Activated CD8-positive, alpha-beta T cell treated with anti-CD3 and anti-CD28 coated beads for 36 hours (primary cell): ENCODE measurements around the gene KRT24. TPM values are rescaled to one million over a fixed set of nuclear protein-coding genes. Genes with fewer than 3 reads are reported as not detected.
A peak's percentile ranks its signal among the peaks of the same experiment; 100 is the strongest.

Experiments
- ATAC-seq: fragments of 200-7000 bp; cut with Tn5 transposase; one replicate; pipeline ENCODE4 v1.10.0; 2021; ENCODE audit warnings: mild to moderate bottlenecking, moderate library complexity
- CTCF ChIA-PET: fragments of 350-600 bp; sonication (Branson Sonifier 250); formaldehyde crosslinking; loops from one replicate; lab custom pipeline; 2021; ENCODE audit warnings: antibody characterized with exemption; lab: Charles Lee
- POLR2A ChIA-PET: fragments of 350-600 bp; sonication (Branson Sonifier 250); formaldehyde crosslinking; loops from one replicate; lab custom pipeline; 2021; ENCODE audit warnings: antibody characterized with exemption; lab: Charles Lee
- DNase-seq: peaks from one replicate; pipeline ENCODE4 v3.0.0-alpha.2; 2020
- H3K27ac Mint-ChIP-seq: one replicate; pipeline ENCODE4 v1.8.0; 2021; ENCODE audit warnings: mild to moderate bottlenecking, mixed read lengths
- H3K27me3 Mint-ChIP-seq: one replicate; pipeline ENCODE4 v1.8.0; 2021; ENCODE audit warnings: mixed read lengths
- H3K36me3 Mint-ChIP-seq: one replicate; pipeline ENCODE4 v1.8.0; 2021; ENCODE audit warnings: low read depth, mixed read lengths
- H3K4me1 Mint-ChIP-seq: one replicate; pipeline ENCODE4 v1.8.0; 2021; ENCODE audit warnings: low read depth, mixed read lengths
- H3K4me3 Mint-ChIP-seq: one replicate; pipeline ENCODE4 v1.8.0; 2021; ENCODE audit warnings: mild to moderate bottlenecking, moderate library complexity, mixed read lengths
- H3K9me3 Mint-ChIP-seq: one replicate; pipeline ENCODE4 v1.8.0; 2021; ENCODE audit warnings: mixed read lengths
- CTCF ChIP-seq: fragments of 200-600 bp; IDR thresholded peaks from one replicate; pipeline ENCODE4 v1.8.0; 2022; ENCODE audit warnings: antibody characterized with exemption, mild to moderate bottlenecking
- intact Hi-C: fragments of 100-400 bp; cut with micrococcal nuclease; formaldehyde crosslinking; loops from one replicate; pipeline ENCODE4 v1.10.0; 2022
- total RNA-seq, 2 experiments: library from RNA; stranded (reverse); gene quantifications; one replicate each; pipeline ENCODE4 v1.2.3, GENCODE V29; 2021

Gene KRT24
- total RNA-seq, 2 experiments from 2014 or later, result not detected

GRCh38 chr17:40687106-40687505 is 16.4 kb downstream of the KRT24 start:
- CTCF ChIA-PET, result interaction anchor here (1.8 kb wide), 1 partner anchor 10 kb away, joined by 5 read pairs; no protein-coding TSS in a partner anchor
- POLR2A ChIA-PET, result no interaction called here
- DNase-seq, result no peak
- no peak overlapping the region for H3K27ac Mint-ChIP-seq
- TF ChIP-seq CTCF, result no peak
- H3K36me3 Mint-ChIP-seq, result no peaks in the 10 kb centered on the region
- ATAC-seq, result no peak
- intact Hi-C loops, result no loop called here
- no peaks in the 10 kb centered on the region for H3K4me1 Mint-ChIP-seq
- no peak overlapping the region for H3K4me3 Mint-ChIP-seq
- peaks cover 1% of the 10 kb centered on the region for H3K27me3 Mint-ChIP-seq
- H3K9me3 Mint-ChIP-seq, result no peaks in the 10 kb centered on the region

- H3K4me3 Mint-ChIP-seq, result no peak overlapping the region
- intact Hi-C loops, result no loop called here
- no peak for TF ChIP-seq CTCF
- no peaks in the 10 kb centered on the region for H3K36me3 Mint-ChIP-seq
- no peaks in the 10 kb centered on the region for H3K9me3 Mint-ChIP-seq
- CTCF ChIA-PET, result interaction anchor here (1.8 kb wide), 1 partner anchor 11 kb away, joined by 5 read pairs; no protein-coding TSS in a partner anchor
- DNase-seq, result no peak
- POLR2A ChIA-PET, result no interaction called here
- no peaks in the 10 kb centered on the region for H3K4me1 Mint-ChIP-seq
- H3K27me3 Mint-ChIP-seq, result peaks cover 6% of the 10 kb centered on the region
- H3K27ac Mint-ChIP-seq, result no peak overlapping the region
- no peak for ATAC-seq
These were observed 17.4 kb downstream of the KRT24 start for GRCh38 chr17:40686192-40686591.

DNA sequence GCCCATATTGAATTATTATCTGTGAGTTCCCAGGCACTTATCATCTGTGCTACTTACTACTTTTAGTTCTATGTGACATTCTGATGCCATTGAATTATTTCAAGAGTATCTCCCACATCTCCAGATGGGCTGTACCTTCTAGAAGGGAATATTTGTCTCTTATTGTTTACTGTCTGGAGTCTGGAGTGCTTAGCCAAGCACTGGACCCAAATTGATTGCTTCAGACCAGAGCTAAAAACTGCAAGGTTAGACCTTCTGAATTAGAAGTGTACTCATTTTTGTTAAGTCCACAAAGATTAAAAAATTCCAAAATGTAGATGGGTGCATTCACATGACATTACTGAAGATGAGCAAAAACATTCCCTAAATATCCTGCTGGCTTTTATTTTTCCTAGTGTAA is 22.6 kb downstream of the KRT24 start:
- no peak overlapping the region for H3K4me3 Mint-ChIP-seq
- H3K36me3 Mint-ChIP-seq, result no peaks in the 10 kb centered on the region
- ChIA-PET CTCF (no interaction called here), POLR2A (no interaction called here)
- no peak overlapping the region for H3K27ac Mint-ChIP-seq
- no peaks in the 10 kb centered on the region for H3K9me3 Mint-ChIP-seq
- DNase-seq (no peak), ATAC-seq (no peak)
- intact Hi-C loops, result no loop called here
- no peak for TF ChIP-seq CTCF
- peaks cover 25% of the 10 kb centered on the region for H3K27me3 Mint-ChIP-seq
- H3K4me1 Mint-ChIP-seq, result peaks cover 8% of the 10 kb centered on the region

- Mint-ChIP-seq H3K9me3 (no peaks in the 10 kb centered on the region), H3K36me3 (no peaks in the 10 kb centered on the region), H3K27ac (no peak overlapping the region), H3K4me1 (peaks cover 8% of the 10 kb centered on the region), H3K27me3 (peaks cover 29% of the 10 kb centered on the region), H3K4me3 (no peak overlapping the region)
- POLR2A ChIA-PET, result no interaction called here
- intact Hi-C loops, result no loop called here
- CTCF ChIA-PET, result no interaction called here
- DNase-seq (no peak), ATAC-seq (no peak)
- no peak for TF ChIP-seq CTCF
These were observed 24.0 kb downstream of the KRT24 start for GRCh38 chr17:40679523-40679907.

DNA sequence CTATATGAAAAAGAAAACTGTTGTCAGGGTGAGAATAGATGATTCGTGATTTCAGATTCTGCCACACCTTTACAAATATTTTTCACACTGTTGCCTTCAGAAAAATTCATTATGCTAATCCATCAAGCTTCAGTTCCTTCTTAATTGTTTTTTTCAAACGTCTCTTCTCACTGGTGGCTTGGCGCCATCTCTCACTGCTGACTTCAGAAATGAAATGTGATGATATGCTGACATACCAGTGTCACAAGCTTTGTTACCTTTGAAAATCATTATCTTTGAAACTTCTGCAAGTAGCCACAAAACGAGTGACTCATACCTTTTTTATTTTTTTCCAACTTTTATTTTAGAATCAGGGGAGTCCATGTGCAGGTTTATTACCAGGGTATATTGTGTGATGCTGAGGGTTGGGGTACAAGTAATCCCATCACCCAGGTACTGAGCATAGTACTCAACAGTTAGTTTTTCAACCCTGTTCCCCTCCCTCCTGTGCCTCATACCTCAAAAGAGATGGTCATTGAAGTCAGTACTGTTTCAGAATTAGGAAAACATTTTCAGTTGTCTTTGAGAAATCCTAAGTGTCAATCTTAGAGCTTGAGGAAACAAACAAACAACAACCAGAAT is 24.5 kb downstream of the KRT24 start:
- H3K27me3 Mint-ChIP-seq, result peaks cover 33% of the 10 kb centered on the region
- no peaks in the 10 kb centered on the region for H3K36me3 Mint-ChIP-seq
- ChIA-PET POLR2A (no interaction called here), CTCF (no interaction called here)
- peak; percentile 13 for ATAC-seq
- peaks cover 8% of the 10 kb centered on the region for H3K4me1 Mint-ChIP-seq
- H3K9me3 Mint-ChIP-seq, result no peaks in the 10 kb centered on the region
- intact Hi-C loops, result no loop called here
- H3K27ac Mint-ChIP-seq, result no peak overlapping the region
- peak; percentile 29 for DNase-seq
- no peak overlapping the region for H3K4me3 Mint-ChIP-seq
- TF ChIP-seq CTCF, result no peak
